HepG2 (cell line): ENCODE data around the gene SHISA9. TPM values are rescaled to one million over a fixed set of nuclear protein-coding genes. Genes with fewer than 3 reads are reported as not detected.

Experiments used
- ATF7-NPFF ChIP-seq: sonication (generic); formaldehyde crosslinking; IDR thresholded peaks from 2 replicates; pipeline ENCODE4 v1.8.1; 2023; ENCODE audit warnings: mild to moderate bottlenecking, low read depth, missing genetic modification reagents, moderate library complexity
- ISX ChIP-seq: sonication (generic); formaldehyde crosslinking; conservative IDR thresholded peaks from 2 replicates; pipeline ENCODE4 v1.5.0; 2020; ENCODE audit warnings: missing genetic modification reagents
- KDM6A ChIP-seq: IDR thresholded peaks from 2 replicates; pipeline ENCODE4 v1.6.1; 2016; ENCODE audit warnings: low read depth
- MAFG ChIP-seq: sonication (generic); formaldehyde crosslinking; IDR thresholded peaks from 2 replicates; pipeline ENCODE4 v1.5.1; 2020; ENCODE audit warnings: mild to moderate bottlenecking, missing genetic modification reagents
- MLX ChIP-seq: IDR thresholded peaks from 2 replicates; pipeline ENCODE4 v1.6.1; 2016
- MXD3 ChIP-seq: IDR thresholded peaks from 2 replicates; pipeline ENCODE4 v1.6.1; 2016; ENCODE audit warnings: mild to moderate bottlenecking, missing biosample characterization, missing genetic modification reagents
- PAX8 ChIP-seq: sonication (generic); formaldehyde crosslinking; IDR thresholded peaks from 2 replicates; pipeline ENCODE4 v1.8.0; 2022; ENCODE audit warnings: mild to moderate bottlenecking, missing genetic modification reagents, borderline replicate concordance
- PBX2 ChIP-seq: IDR thresholded peaks from 2 replicates; pipeline ENCODE4 v1.6.1; 2016; ENCODE audit warnings: control low read depth
- PHB2 ChIP-seq: fragments of 450-650 bp; IDR thresholded peaks from 2 replicates; pipeline ENCODE4 v1.6.1; 2018; ENCODE audit not compliant: partially characterized antibody
- PHF8 ChIP-seq: sonication (generic); formaldehyde crosslinking; IDR thresholded peaks from 2 replicates; pipeline ENCODE4 v1.5.0; 2020; ENCODE audit warnings: missing genetic modification reagents
- PITX1 ChIP-seq: sonication (generic); formaldehyde crosslinking; IDR thresholded peaks from 2 replicates; pipeline ENCODE4 v1.5.1; 2020; ENCODE audit warnings: mild to moderate bottlenecking, missing genetic modification reagents
- RBFOX2 ChIP-seq: fragments of 200-400 bp; formaldehyde crosslinking; IDR thresholded peaks from 2 replicates; pipeline ENCODE4 v1.6.1; 2017; ENCODE audit warnings: low read depth, mild to moderate bottlenecking, low read length
- RORA ChIP-seq: sonication (generic); formaldehyde crosslinking; IDR thresholded peaks from 2 replicates; pipeline ENCODE4 v1.5.0; 2020; ENCODE audit warnings: mild to moderate bottlenecking, missing genetic modification reagents, moderate library complexity
- TBP ChIP-seq: sonication (generic); formaldehyde crosslinking; IDR thresholded peaks from 2 replicates; pipeline ENCODE4 v1.5.0; 2020; ENCODE audit warnings: missing genetic modification reagents
- ZBTB7B ChIP-seq: sonication (generic); formaldehyde crosslinking; IDR thresholded peaks from 2 replicates; pipeline ENCODE4 v1.4.0; 2020; ENCODE audit warnings: missing genetic modification reagents
- ZFAT ChIP-seq: sonication (generic); formaldehyde crosslinking; conservative IDR thresholded peaks from 2 replicates; pipeline ENCODE4 v1.8.1; 2023; ENCODE audit warnings: missing genetic modification reagents, inconsistent platforms
- ZNF260 ChIP-seq: sonication (generic); formaldehyde crosslinking; IDR thresholded peaks from 2 replicates; pipeline ENCODE4 v1.4.0; 2020; ENCODE audit warnings: missing genetic modification reagents, low read depth, mild to moderate bottlenecking, borderline replicate concordance
- ZNF282 ChIP-seq: fragments of 450-650 bp; IDR thresholded peaks from 2 replicates; pipeline ENCODE4 v1.6.1; 2018; ENCODE audit not compliant: partially characterized antibody
- ZNF30 ChIP-seq: sonication (generic); formaldehyde crosslinking; IDR thresholded peaks from 2 replicates; pipeline ENCODE4 v1.5.0; 2020; ENCODE audit warnings: mild to moderate bottlenecking, missing genetic modification reagents
- ZNF33B ChIP-seq: sonication (generic); formaldehyde crosslinking; IDR thresholded peaks from 2 replicates; pipeline ENCODE4 v1.5.1; 2020; ENCODE audit warnings: mild to moderate bottlenecking, missing genetic modification reagents
- ZNF383 ChIP-seq: sonication (generic); formaldehyde crosslinking; IDR thresholded peaks from 2 replicates; pipeline ENCODE4 v1.4.0; 2020; ENCODE audit warnings: missing genetic modification reagents, mild to moderate bottlenecking, borderline replicate concordance
- ZNF557 ChIP-seq: sonication (generic); formaldehyde crosslinking; IDR thresholded peaks from 2 replicates; pipeline ENCODE4 v1.4.0; 2020; ENCODE audit warnings: missing genetic modification reagents
- ZNF746 ChIP-seq: sonication (generic); formaldehyde crosslinking; IDR thresholded peaks from 2 replicates; pipeline ENCODE4 v1.8.0; 2022; ENCODE audit warnings: mild to moderate bottlenecking, missing genetic modification reagents
- ZNF766 ChIP-seq: sonication (generic); formaldehyde crosslinking; IDR thresholded peaks from 2 replicates; pipeline ENCODE4 v1.5.0; 2020; ENCODE audit warnings: missing genetic modification reagents, borderline replicate concordance
- ZNF784 ChIP-seq: sonication (generic); formaldehyde crosslinking; IDR thresholded peaks from 2 replicates; pipeline ENCODE4 v1.5.1; 2020; ENCODE audit warnings: missing genetic modification reagents, mild to moderate bottlenecking, borderline replicate concordance
- polyA plus RNA-seq, 8 experiments: library from polyadenylated mRNA; depleted of rRNA in 3 of 8; stranded (reverse) in 7 of 8; unstranded in 1 of 8; fragments of >200 nt; fragmentation: Illumina TruSeq in 4 of 8; extraction: Trizol in 4 of 8; gene quantifications; 2 replicates each; pipeline versions ENCODE4 v1.2.1 to v1.2.3, GENCODE V29; 2011 to 2016; ENCODE audit warnings: low read depth in 4 of 8, missing spikeins in 1 of 8, mixed read lengths in 1 of 8; ENCODE audit not compliant: insufficient read depth in 1 of 8
- total RNA-seq, 5 experiments: library from RNA; depleted of rRNA; stranded (reverse); fragments of >200 nt; fragmentation: Illumina TruSeq; extraction: Trizol; gene quantifications; 2 replicates each; pipeline ENCODE4 v1.2.3, GENCODE V29; 2016; ENCODE audit warnings: low read depth in 1 of 5

The SHISA9 gene
- total and polyA plus RNA-seq, 2 of the 13 experiments (the other 11 are each of a cell fraction or from before 2014, with no cell fraction given): 0.01 TPM; not detected in 1

GRCh38 chr16:13269905-13270528 lies 368.6 kb downstream of the SHISA9 start (continued):
- TF ChIP-seq ZNF766 (peak; percentile 57; the same call in 1 of the 2 replicates), ZNF33B (peak; percentile 74; the same call in 1 of the 2 replicates), ZNF784 (peak; percentile 50; the same call in 1 of the 2 replicates), PITX1 (CRISPR knock-in tag) (peak; percentile 97), ZNF383 (CRISPR knock-in tag) (0 out of 2 replicates have a peak, but pooled peaks have one; percentile 66), ATF7-NPFF (CRISPR knock-in tag) (no peak; the same call in 1 of the 2 replicates), TBP (no peak), RBFOX2 (no peak), RORA (CRISPR knock-in tag) (no peak), MXD3 (CRISPR knock-in tag) (no peak), PHF8 (CRISPR knock-in tag) (peak; percentile 62), ZNF557 (peak; percentile 92; the same call in 1 of the 2 replicates), ZFAT (no peak), ZNF30 (CRISPR knock-in tag) (no peak), ZBTB7B (peak; percentile 100), ZNF260 (CRISPR knock-in tag) (0 out of 2 replicates have a peak, but pooled peaks have one; percentile 24), ISX (CRISPR knock-in tag) (no peak), PHB2 (no peak), MLX (CRISPR knock-in tag) (peak; percentile 88), MAFG (CRISPR knock-in tag) (no peak), ZNF746 (CRISPR knock-in tag) (peak; percentile 98), KDM6A (peak; percentile 98), PBX2 (CRISPR knock-in tag) (no peak), ZNF282 (no peak), PAX8 (CRISPR knock-in tag) (0 out of 2 replicates have a peak, but pooled peaks have one; percentile 84)
